ENCODE measurements around the gene ABCD1.

DNA sequence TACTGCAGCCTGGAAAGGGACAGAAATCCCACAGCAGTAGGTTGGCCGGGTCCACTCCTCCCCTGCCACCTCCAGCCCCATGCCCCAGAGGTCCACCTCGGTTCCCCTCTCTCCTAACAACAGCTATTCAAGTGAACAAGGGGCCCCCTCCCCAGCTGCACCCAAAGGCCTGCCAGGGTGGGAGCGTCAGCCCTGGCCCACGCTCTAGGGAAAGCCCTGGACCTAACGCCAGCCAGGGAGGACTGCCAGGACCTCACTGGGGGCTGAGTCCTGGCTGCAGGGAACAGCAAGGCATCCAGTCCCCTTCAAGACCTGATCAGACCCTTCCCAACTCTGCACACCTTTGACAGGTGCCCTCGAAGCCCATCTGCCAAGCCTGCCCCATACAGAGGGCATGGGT, 23.7 kb upstream of the ABCD1 start:
- TF ChIP-seq, protein P1, sequence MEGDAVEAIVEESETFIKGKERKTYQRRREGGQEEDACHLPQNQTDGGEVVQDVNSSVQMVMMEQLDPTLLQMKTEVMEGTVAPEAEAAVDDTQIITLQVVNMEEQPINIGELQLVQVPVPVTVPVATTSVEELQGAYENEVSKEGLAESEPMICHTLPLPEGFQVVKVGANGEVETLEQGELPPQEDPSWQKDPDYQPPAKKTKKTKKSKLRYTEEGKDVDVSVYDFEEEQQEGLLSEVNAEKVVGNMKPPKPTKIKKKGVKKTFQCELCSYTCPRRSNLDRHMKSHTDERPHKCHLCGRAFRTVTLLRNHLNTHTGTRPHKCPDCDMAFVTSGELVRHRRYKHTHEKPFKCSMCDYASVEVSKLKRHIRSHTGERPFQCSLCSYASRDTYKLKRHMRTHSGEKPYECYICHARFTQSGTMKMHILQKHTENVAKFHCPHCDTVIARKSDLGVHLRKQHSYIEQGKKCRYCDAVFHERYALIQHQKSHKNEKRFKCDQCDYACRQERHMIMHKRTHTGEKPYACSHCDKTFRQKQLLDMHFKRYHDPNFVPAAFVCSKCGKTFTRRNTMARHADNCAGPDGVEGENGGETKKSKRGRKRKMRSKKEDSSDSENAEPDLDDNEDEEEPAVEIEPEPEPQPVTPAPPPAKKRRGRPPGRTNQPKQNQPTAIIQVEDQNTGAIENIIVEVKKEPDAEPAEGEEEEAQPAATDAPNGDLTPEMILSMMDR (IDR thresholded peaks at IDR 0.05) = no peak
- no peak for TF ChIP-seq SIN3A (IDR thresholded peaks at IDR 0.05; ENCODE audit: borderline replicate concordance, insufficient read depth, low read depth, low read length)

Data from Panc1 (cell line).